SU-DHL-6 (cell line): ENCODE measurements around the gene NBPF1.
"Not testable (repeated sequence)": the region's sequence is repeated elsewhere in the genome, so short reads cannot be mapped to it uniquely, and the experiment has no call there.

Experiments
- H2AFZ ChIP-seq: fragments of 200-600 bp; sonication (generic); 2 replicates; pipeline ENCODE4 v1.6.1; 2014; ENCODE audit warnings: low read depth, mild to moderate bottlenecking, moderate library complexity, mixed read lengths, antibody characterized with exemption, low read length; ENCODE audit not compliant: severe bottlenecking
- H3F3A ChIP-seq: fragments of 200-600 bp; shearing (Covaris generic); 2 replicates; pipeline ENCODE4 v1.6.0; 2016; ENCODE audit warnings: antibody characterized with exemption, mild to moderate bottlenecking; ENCODE audit not compliant: insufficient read depth
- H3K27ac ChIP-seq: fragments of 200-600 bp; sonication (generic); 2 replicates; pipeline ENCODE4 v1.5.1; 2016; ENCODE audit warnings: low read depth, mild to moderate bottlenecking, low read length, moderate library complexity, mixed read lengths
- H3K27me3 ChIP-seq: fragments of 200-600 bp; sonication (generic), shearing (Covaris generic); 2 replicates; pipeline ENCODE4 v1.6.0; 2014; ENCODE audit warnings: mild to moderate bottlenecking, low read length
- H3K36me3 ChIP-seq: fragments of 200-600 bp; sonication (generic); 2 replicates; pipeline ENCODE4 v1.6.1; 2014; ENCODE audit warnings: mild to moderate bottlenecking, low read length, mixed read lengths
- H3K4me2 ChIP-seq: fragments of 300-600, 200-600 bp; shearing (Covaris generic), sonication (generic); 2 replicates; pipeline ENCODE4 v1.6.0; 2014; ENCODE audit warnings: low read length, low read depth, mild to moderate bottlenecking; ENCODE audit not compliant: poor library complexity, severe bottlenecking
- H3K4me3 ChIP-seq: fragments of 200-600 bp; sonication (generic); 2 replicates; pipeline ENCODE4 v1.5.1; 2014; ENCODE audit warnings: antibody characterized with exemption, low read length, mild to moderate bottlenecking, mixed read lengths; ENCODE audit not compliant: insufficient read depth, poor library complexity, severe bottlenecking
- H3K79me2 ChIP-seq: fragments of 200-600 bp; sonication (generic); 2 replicates; pipeline ENCODE4 v1.6.1; 2014; ENCODE audit warnings: mild to moderate bottlenecking, low read length, moderate library complexity; ENCODE audit not compliant: insufficient read depth
- H3K9ac ChIP-seq: fragments of 200-600 bp; sonication (generic); 2 replicates; pipeline ENCODE4 v1.7.0; 2014; ENCODE audit warnings: mild to moderate bottlenecking, low read length
- H3K9me2 ChIP-seq: fragments of 200-600 bp; sonication (generic); replicated peaks from 2 replicates; pipeline ENCODE4 v1.6.1; 2014; ENCODE audit warnings: low read length; ENCODE audit not compliant: insufficient read depth
- H3K9me3 ChIP-seq: fragments of 200-600 bp; sonication (generic); 2 replicates; pipeline ENCODE4 v1.6.1; 2014; ENCODE audit warnings: low read length, mixed read lengths; ENCODE audit not compliant: insufficient read depth
- H4K20me1 ChIP-seq: fragments of 200-600 bp; sonication (generic); 2 replicates; pipeline ENCODE4 v1.6.1; 2014; ENCODE audit warnings: low read depth, mild to moderate bottlenecking, antibody characterized with exemption, low read length, moderate library complexity, mixed read lengths
- EZH2phosphoT487 ChIP-seq: fragments of 200-600 bp; sonication (generic), shearing (Covaris generic); conservative IDR thresholded peaks from 2 replicates; pipeline ENCODE4 v1.6.1; 2018; ENCODE audit warnings: mild to moderate bottlenecking, antibody characterized with exemption, low read length, moderate library complexity, mixed read lengths
- TF ChIP-seq, protein P1 (sequence below): fragments of 200-600 bp; sonication (generic); IDR thresholded peaks from one replicate; pipeline ENCODE4 v1.5.1; 2017; ENCODE audit warnings: antibody characterized with exemption, mild to moderate bottlenecking, low read length, moderate library complexity; ENCODE audit not compliant: insufficient read depth, poor library complexity, severe bottlenecking

NBPF1 gene

DNA sequence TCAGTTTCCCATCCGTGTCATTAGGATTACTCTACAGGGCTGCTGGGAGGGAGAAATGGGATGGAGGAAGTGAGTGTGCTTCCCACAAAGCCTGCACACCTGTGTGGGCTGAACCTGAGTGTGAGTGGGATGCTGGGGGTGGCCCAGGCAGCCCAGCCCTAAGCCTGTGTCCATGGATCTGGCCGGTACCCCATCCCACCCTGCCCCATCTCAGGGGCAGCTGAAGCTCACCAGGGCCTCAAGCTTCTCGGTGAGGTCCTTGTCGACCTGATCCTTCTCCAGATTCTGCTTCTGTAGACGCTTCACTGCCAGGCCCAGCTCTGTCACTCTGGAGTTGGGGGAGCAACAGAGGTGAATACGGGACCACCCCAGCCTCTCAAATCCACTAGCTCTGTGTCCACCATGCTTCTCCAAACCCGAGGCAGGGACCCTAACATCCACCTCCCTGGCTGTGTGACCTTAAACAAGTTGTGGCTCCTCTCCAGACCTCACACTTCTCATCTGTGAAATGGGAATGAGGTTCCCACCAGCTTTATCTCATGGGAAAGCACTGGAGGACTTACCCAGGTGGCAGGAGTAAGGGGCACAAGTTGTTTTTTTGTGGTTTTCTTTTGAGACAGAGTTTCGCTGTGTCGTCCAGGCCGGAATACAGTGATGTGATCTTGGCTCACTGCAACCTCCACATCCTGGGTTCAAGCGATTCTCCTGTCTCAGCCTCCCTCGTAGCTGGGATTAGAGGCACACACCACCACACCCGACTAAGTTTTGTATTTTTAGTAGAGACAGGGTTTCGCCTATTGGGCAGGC lies 18.9 kb upstream of the NBPF1 start:
- not testable (repeated sequence) for H3F3A ChIP-seq, H3K36me3 ChIP-seq, H3K79me2 ChIP-seq, H3K4me3 ChIP-seq, H3K4me2 ChIP-seq, H4K20me1 ChIP-seq, H3K27me3 ChIP-seq, H3K9me2 ChIP-seq, H3K9ac ChIP-seq, H2AFZ ChIP-seq, H3K9me3 ChIP-seq, H3K27ac ChIP-seq

DNA sequence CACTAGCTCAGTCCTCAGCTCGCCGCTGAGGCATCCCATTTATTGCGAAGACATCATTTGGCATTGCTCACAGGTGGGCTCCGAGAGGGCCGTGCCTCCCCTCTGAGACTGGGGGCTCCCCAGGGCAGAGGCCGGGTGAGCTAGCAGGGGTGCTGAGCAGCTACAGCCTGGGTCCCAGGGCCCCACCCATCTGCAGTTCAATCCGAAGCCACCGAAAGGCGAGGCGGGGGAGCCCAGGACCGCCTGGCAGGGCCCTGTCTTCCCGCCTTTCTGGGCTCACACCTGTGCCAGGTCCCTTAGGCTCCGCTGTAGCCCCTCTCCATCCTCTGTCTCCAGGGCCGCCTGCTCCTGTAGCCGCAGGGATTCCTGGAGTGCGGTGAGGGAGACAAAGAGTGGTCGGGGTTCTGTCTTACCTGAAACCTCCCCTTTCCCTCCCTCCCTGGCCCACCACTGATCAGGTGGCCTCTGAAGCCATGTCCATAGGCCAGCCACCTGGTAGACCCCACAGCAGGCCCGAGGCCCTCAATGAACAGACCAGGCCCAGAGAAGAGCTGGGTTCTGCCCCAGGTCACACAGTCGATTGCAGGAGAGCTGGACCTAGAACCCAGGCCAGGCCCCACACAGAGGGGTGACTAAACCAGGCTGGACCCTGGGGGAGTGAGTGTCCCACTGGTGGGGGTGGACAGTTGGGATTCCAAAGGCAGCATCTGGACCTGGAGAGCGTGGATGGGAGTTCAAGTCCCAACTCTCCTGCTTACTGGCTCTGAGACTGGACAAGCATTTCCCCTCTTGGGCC lies 18.1 kb upstream of the NBPF1 start:
- Histone ChIP-seq H3K9me3 (no peaks in the 10 kb centered on the region), H3F3A (no peaks in the 10 kb centered on the region), H3K36me3 (no peaks in the 10 kb centered on the region), H3K27me3 (no peaks in the 10 kb centered on the region), H4K20me1 (no peaks in the 10 kb centered on the region), H3K9ac (no peak overlapping the region), H3K9me2 (no peaks in the 10 kb centered on the region), H3K4me3 (no peak overlapping the region), H3K79me2 (no peaks in the 10 kb centered on the region), H3K4me2 (no peak overlapping the region), H2AFZ (no peak overlapping the region), H3K27ac (no peak overlapping the region)
- TF ChIP-seq EZH2phosphoT487: no peak
- TF ChIP-seq, protein P1, sequence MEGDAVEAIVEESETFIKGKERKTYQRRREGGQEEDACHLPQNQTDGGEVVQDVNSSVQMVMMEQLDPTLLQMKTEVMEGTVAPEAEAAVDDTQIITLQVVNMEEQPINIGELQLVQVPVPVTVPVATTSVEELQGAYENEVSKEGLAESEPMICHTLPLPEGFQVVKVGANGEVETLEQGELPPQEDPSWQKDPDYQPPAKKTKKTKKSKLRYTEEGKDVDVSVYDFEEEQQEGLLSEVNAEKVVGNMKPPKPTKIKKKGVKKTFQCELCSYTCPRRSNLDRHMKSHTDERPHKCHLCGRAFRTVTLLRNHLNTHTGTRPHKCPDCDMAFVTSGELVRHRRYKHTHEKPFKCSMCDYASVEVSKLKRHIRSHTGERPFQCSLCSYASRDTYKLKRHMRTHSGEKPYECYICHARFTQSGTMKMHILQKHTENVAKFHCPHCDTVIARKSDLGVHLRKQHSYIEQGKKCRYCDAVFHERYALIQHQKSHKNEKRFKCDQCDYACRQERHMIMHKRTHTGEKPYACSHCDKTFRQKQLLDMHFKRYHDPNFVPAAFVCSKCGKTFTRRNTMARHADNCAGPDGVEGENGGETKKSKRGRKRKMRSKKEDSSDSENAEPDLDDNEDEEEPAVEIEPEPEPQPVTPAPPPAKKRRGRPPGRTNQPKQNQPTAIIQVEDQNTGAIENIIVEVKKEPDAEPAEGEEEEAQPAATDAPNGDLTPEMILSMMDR: no peak

DNA sequence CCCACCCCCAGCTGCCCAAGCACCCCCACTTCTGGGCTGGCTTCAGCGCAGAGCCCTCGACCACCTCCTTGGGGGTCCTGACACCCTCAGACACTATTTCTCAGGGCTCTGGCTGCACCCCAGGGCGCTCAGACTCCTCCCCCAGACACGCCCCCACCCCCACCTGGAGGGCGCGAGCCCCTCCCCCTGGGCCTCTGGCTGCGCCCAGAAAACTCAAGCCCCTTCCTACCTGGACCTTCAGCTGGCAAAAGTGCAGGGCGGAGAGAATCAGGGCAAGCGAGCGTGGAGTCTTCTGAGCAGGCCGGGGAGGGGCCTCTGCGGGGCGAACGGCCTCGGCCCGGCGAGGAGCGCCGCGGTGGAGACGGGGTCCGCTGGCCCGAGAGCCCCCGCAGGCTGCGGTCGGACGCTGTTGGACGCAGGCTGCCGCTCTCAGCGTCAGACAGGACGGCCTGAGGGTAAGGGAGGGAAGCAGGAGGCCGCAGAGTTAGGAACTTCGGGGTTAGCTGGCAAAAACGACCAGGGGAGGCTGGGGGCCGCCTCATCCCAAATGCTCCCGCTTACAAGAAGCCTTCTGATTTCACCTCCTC lies 17.4 kb upstream of the NBPF1 start:
- Histone ChIP-seq H3K9ac (no peak overlapping the region), H3K4me2 (no peak overlapping the region)
- TF ChIP-seq, protein P1: no peak
- TF ChIP-seq EZH2phosphoT487: no peak

DNA sequence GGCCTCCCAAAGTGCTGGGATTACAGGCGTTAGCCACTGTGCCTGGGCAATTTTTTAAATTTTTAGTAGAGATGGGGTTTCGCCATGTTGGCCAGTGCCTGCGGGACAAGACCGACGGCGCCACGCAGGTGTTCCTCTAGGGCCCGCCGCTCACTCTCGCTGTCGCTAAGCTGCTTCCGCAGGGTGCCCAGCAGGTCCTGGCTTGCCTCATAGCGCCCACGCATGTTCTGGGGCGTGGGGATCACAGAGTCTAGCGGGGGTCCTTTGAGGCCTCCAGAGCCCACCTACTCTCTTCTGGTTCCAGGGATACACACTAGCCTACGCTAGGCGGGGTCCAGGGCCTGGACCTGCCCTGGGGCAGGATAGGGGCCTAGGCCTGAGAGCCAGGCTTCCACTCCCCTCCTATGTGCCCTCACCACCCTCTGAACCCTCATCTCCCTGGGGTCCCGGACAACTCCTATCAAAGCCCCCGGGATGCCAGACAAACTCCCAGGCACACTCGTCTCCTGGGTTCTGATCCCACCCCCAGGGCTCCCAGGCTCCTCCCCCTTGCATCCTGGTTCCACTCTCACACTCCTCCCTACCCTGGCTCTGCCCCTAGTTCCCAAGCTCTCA lies 16.7 kb upstream of the NBPF1 start:
- H3K27me3 ChIP-seq, H3K9ac ChIP-seq, H3K4me3 ChIP-seq, H3K36me3 ChIP-seq, H2AFZ ChIP-seq, H3K4me2 ChIP-seq, H3K9me3 ChIP-seq, H4K20me1 ChIP-seq, H3K9me2 ChIP-seq, H3K27ac ChIP-seq, H3F3A ChIP-seq, H3K79me2 ChIP-seq: not testable (repeated sequence)

More for the DNA sequence above, 17.4 kb upstream of the NBPF1 start:
- no peaks in the 10 kb centered on the region for H3K79me2 ChIP-seq
- no peaks in the 10 kb centered on the region for H3F3A ChIP-seq
- no peaks in the 10 kb centered on the region for H4K20me1 ChIP-seq
- H3K9me2 ChIP-seq: no peaks in the 10 kb centered on the region
- no peaks in the 10 kb centered on the region for H3K27me3 ChIP-seq
- H3K36me3 ChIP-seq: no peaks in the 10 kb centered on the region
- H2AFZ ChIP-seq: no peak overlapping the region
- H3K27ac ChIP-seq: no peak overlapping the region
- no peak overlapping the region for H3K4me3 ChIP-seq
- H3K9me3 ChIP-seq: no peaks in the 10 kb centered on the region
